NCI-H226 (cell line): ENCODE measurements around the gene PACC1.
A peak's percentile ranks its signal among the peaks of the same experiment; 100 is the strongest.

Experiments
- DNase-seq: peaks from one replicate; pipeline ENCODE4 v3.0.0-alpha.2; 2015

PACC1 gene

GRCh38 chr1:212437179-212437798 is 22.6 kb upstream of the PACC1 start:
- no peak for DNase-seq

GRCh38 chr1:212434992-212435391 is 20.3 kb upstream of the PACC1 start:
- DNase-seq = no peak

- DNase-seq = no peak
These were observed 19.1 kb upstream of the PACC1 start for GRCh38 chr1:212433577-212434462.

GRCh38 chr1:212432661-212433576 is 18.2 kb upstream of the PACC1 start, which contains the start of gene NENF:
TSS of gene NENF (plus strand) at chr1:212432920. CDS start at chr1:212432944, 24 bp downstream.
- peak; percentile 66 for DNase-seq

GRCh38 chr1:212432272-212432660 is 17.6 kb upstream of the PACC1 start:
- peak; percentile 20 for DNase-seq

GRCh38 chr1:212431644-212432043 is 17.0 kb upstream of the PACC1 start:
- DNase-seq = no peak

GRCh38 chr1:212430955-212431394 is 16.3 kb upstream of the PACC1 start:
- no peak for DNase-seq

- DNase-seq = no peak
These were observed 15.7 kb upstream of the PACC1 start for GRCh38 chr1:212430416-212430815.

- no peak for DNase-seq
These were observed 13.8 kb upstream of the PACC1 start for GRCh38 chr1:212428496-212428895.

GRCh38 chr1:212423879-212424278 is 9.2 kb upstream of the PACC1 start:
- DNase-seq = no peak

- DNase-seq = no peak
These were observed 6.5 kb upstream of the PACC1 start for GRCh38 chr1:212421165-212421564.

GRCh38 chr1:212415107-212415841 is 588 bp upstream of the PACC1 start:
- no peak for DNase-seq

- no peak for DNase-seq
These were observed 771 bp downstream of the PACC1 start for GRCh38 chr1:212413902-212414327.

GRCh38 chr1:212412374-212412773 is 2.3 kb downstream of the PACC1 start:
- DNase-seq = no peak

- no peak for DNase-seq
These were observed 4.4 kb downstream of the PACC1 start for GRCh38 chr1:212410231-212410820.

GRCh38 chr1:212402666-212403321 is 11.9 kb downstream of the PACC1 start:
- DNase-seq = no peak

GRCh38 chr1:212401838-212402582 is 12.7 kb downstream of the PACC1 start:
- peak; percentile 62 for DNase-seq

- no peak for DNase-seq
These were observed 13.6 kb downstream of the PACC1 start for GRCh38 chr1:212401042-212401441.

GRCh38 chr1:212397171-212397570 is 17.5 kb downstream of the PACC1 start:
- DNase-seq = no peak

GRCh38 chr1:212396638-212397037 is 18.0 kb downstream of the PACC1 start:
- DNase-seq = no peak
